HCT116 (cell line): ENCODE results near the gene RPL38. TPM values are rescaled to one million over a fixed set of nuclear protein-coding genes. Genes with fewer than 3 reads are reported as not detected.

Experiments
- ATAC-seq: fragments of 200-7000 bp; cut with Tn5 transposase; 2 replicates; pipeline ENCODE4 v1.9.1; 2020; ENCODE audit warnings: mild to moderate bottlenecking, moderate library complexity
- BruUV-seq: library from RNA; stranded (reverse); fragments of 400-500 nt; replicated peaks from 2 replicates; lab custom pipeline; 2021; lab: Mats Ljungman, UMichigan
- CTCF ChIA-PET: fragments of 300-600 bp; sonication (Branson Sonifier 250); formaldehyde crosslinking; loops from one replicate; lab custom pipeline; 2021; ENCODE audit warnings: antibody characterized with exemption; lab: Charles Lee
- POLR2A ChIA-PET: fragments of 300-600, 350-600 bp; sonication (Branson Sonifier 250); formaldehyde crosslinking; loops from one replicate; lab custom pipeline; 2021; ENCODE audit warnings: antibody characterized with exemption; lab: Charles Lee
- RAD21 ChIA-PET, 2 experiments: fragments of 300-600 bp; sonication (Branson Sonifier 250); formaldehyde crosslinking; loops; one replicate each; lab custom pipeline; 2023; ENCODE audit warnings: low total read pairs in 2 of 2; ENCODE audit not compliant: uncharacterized antibody in 2 of 2, unreplicated experiment in 2 of 2, low non-redundant PET in 1 of 2; lab: Charles Lee
- DNase-seq: peaks from one replicate; pipeline ENCODE4 v3.0.0-alpha.2; 2010; ENCODE audit warnings: low read depth, low spot score
- H2AFZ ChIP-seq: fragments of 200-600 bp; shearing (Covaris generic), sonication (generic); 2 replicates; pipeline ENCODE4 v1.6.1; 2017; ENCODE audit warnings: low read depth, mixed run types, mixed read lengths, antibody characterized with exemption, low read length; ENCODE audit not compliant: poor library complexity, severe bottlenecking
- H3K27ac ChIP-seq: 2 replicates; pipeline ENCODE4 v1.5.1; 2012; ENCODE audit warnings: low read depth, low read length
- H3K27me3 ChIP-seq: fragments of 200-600 bp; sonication (generic); 2 replicates; pipeline ENCODE4 v1.6.1; 2016; ENCODE audit warnings: mixed run types, low read length, mixed read lengths; ENCODE audit not compliant: insufficient read depth
- H3K36me3 ChIP-seq, 2 experiments: fragments of 200-500 bp in 1 of 2; fragments of 200-600 bp in 1 of 2; sonication (Bioruptor generic) in 1 of 2; sonication (generic) in 1 of 2; 2 replicates each; pipeline versions ENCODE4 v1.5.1 to v1.6.1; 2014 to 2016; ENCODE audit warnings: low read length in 2 of 2, inconsistent platforms in 1 of 2, mixed read lengths in 1 of 2, mixed run types in 1 of 2; ENCODE audit not compliant: insufficient read depth in 2 of 2, control insufficient read depth in 1 of 2
- H3K4me1 ChIP-seq, 2 experiments: fragments of 200-600 bp in 1 of 2; sonication (generic) in 1 of 2; 2 replicates each; pipeline versions ENCODE4 v1.5.1 to v1.6.1; 2012 to 2017; ENCODE audit warnings: low read length in 2 of 2, inconsistent platforms in 1 of 2, mild to moderate bottlenecking in 1 of 2, mixed read lengths in 1 of 2, mixed run types in 1 of 2, moderate library complexity in 1 of 2; ENCODE audit not compliant: insufficient read depth in 2 of 2, control insufficient read depth in 1 of 2
- H3K4me2 ChIP-seq: fragments of 200-600 bp; sonication (generic); 2 replicates; pipeline ENCODE4 v1.6.1; 2017; ENCODE audit warnings: mixed run types, low read length, mixed read lengths
- H3K4me3 ChIP-seq, 2 experiments: fragments of 200-600 bp in 1 of 2; sonication (generic) in 1 of 2; replicated peaks in 1 of 2; 2 replicates each; pipeline ENCODE4 v1.5.1; 2011 to 2016; ENCODE audit warnings: low read length in 2 of 2, control low read depth in 1 of 2, low read depth in 1 of 2, mild to moderate bottlenecking in 1 of 2, mixed read lengths in 1 of 2, mixed run types in 1 of 2
- H3K79me2 ChIP-seq: fragments of 200-600 bp; sonication (generic); 2 replicates; pipeline ENCODE4 v1.6.1; 2017; ENCODE audit warnings: mild to moderate bottlenecking, mixed run types, low read length, moderate library complexity, mixed read lengths; ENCODE audit not compliant: insufficient read depth
- H3K9ac ChIP-seq: fragments of 200-600 bp; sonication (generic); 2 replicates; pipeline ENCODE4 v1.6.1; 2016; ENCODE audit warnings: low read length, mixed read lengths
- H3K9me2 ChIP-seq: fragments of 200-600 bp; sonication (generic), shearing (Covaris generic); 2 replicates; pipeline ENCODE4 v1.6.1; 2017; ENCODE audit warnings: mixed run types, mild to moderate bottlenecking, moderate library complexity; ENCODE audit not compliant: insufficient read depth
- H3K9me3 ChIP-seq, 2 experiments: fragments of 200-500 bp in 1 of 2; fragments of 200-600 bp in 1 of 2; sonication (Bioruptor generic) in 1 of 2; sonication (generic) in 1 of 2; 2 replicates each; pipeline ENCODE4 v1.6.1; 2014 to 2017; ENCODE audit warnings: low read length in 2 of 2, mixed read lengths in 2 of 2, inconsistent platforms in 1 of 2, low read depth in 1 of 2, mild to moderate bottlenecking in 1 of 2, mixed run types in 1 of 2, moderate library complexity in 1 of 2; ENCODE audit not compliant: control insufficient read depth in 1 of 2, insufficient read depth in 1 of 2
- H4K20me1 ChIP-seq: fragments of 200-600 bp; sonication (generic), shearing (Covaris generic); 2 replicates; pipeline ENCODE4 v1.6.1; 2017; ENCODE audit warnings: mixed run types, mild to moderate bottlenecking, moderate library complexity; ENCODE audit not compliant: insufficient read depth
- ATF3 ChIP-seq: IDR thresholded peaks from 2 replicates; pipeline ENCODE4 v1.6.1; 2012
- CBX3 ChIP-seq: IDR thresholded peaks from 2 replicates; pipeline ENCODE4 v1.6.1; 2012; ENCODE audit warnings: low read depth
- CTCF ChIP-seq, 3 experiments: fragments of 200-600 bp in 1 of 3; sonication (generic) in 1 of 3; IDR thresholded peaks in 2 of 3; conservative IDR thresholded peaks in 1 of 3; 2 replicates each; pipeline ENCODE4 v1.5.1; 2012 to 2017; ENCODE audit warnings: low read depth in 2 of 3, low read length in 2 of 3, antibody characterized with exemption in 1 of 3, borderline replicate concordance in 1 of 3, control low read depth in 1 of 3, mild to moderate bottlenecking in 1 of 3, mixed read lengths in 1 of 3, mixed run types in 1 of 3, moderate library complexity in 1 of 3; ENCODE audit not compliant: insufficient read depth in 1 of 3
- EGR1 ChIP-seq: IDR thresholded peaks from 2 replicates; pipeline ENCODE4 v1.6.1; 2012; ENCODE audit warnings: low read depth
- EZH2phosphoT487 ChIP-seq: fragments of 200-600 bp; IDR thresholded peaks from 2 replicates; pipeline ENCODE4 v1.6.1; 2018; ENCODE audit warnings: antibody characterized with exemption, borderline replicate concordance
- MAX ChIP-seq: IDR thresholded peaks from 2 replicates; pipeline ENCODE4 v1.6.1; 2012
- POLR2AphosphoS5 ChIP-seq: IDR thresholded peaks from 2 replicates; pipeline ENCODE4 v1.6.1; 2011; ENCODE audit warnings: mild to moderate bottlenecking, low read depth, low read length, moderate library complexity
- RAD21 ChIP-seq: IDR thresholded peaks from 2 replicates; pipeline ENCODE4 v1.6.1; 2012; ENCODE audit warnings: low read depth, mild to moderate bottlenecking
- REST ChIP-seq: IDR thresholded peaks from 2 replicates; pipeline ENCODE4 v1.6.1; 2012; ENCODE audit warnings: low read depth
- SIN3A ChIP-seq: IDR thresholded peaks from 2 replicates; pipeline ENCODE4 v1.6.1; 2012; ENCODE audit warnings: low read depth
- SP1 ChIP-seq: IDR thresholded peaks from 2 replicates; pipeline ENCODE4 v1.6.1; 2012; ENCODE audit warnings: low read depth
- SRF ChIP-seq: IDR thresholded peaks from 2 replicates; pipeline ENCODE4 v1.6.1; 2012; ENCODE audit warnings: low read depth
- TCF7L2 ChIP-seq: IDR thresholded peaks from 2 replicates; pipeline ENCODE4 v1.7.0; 2011; ENCODE audit warnings: borderline replicate concordance, inconsistent platforms; ENCODE audit not compliant: insufficient read depth, insufficient read length; ENCODE audit errors: extremely low read depth
- ZFX ChIP-seq: fragments of 450-650 bp; IDR thresholded peaks from 2 replicates; pipeline ENCODE4 v1.6.1; 2017
- ZNF274 ChIP-seq: fragments of 200-500 bp; sonication (Bioruptor generic); IDR thresholded peaks from 2 replicates; pipeline ENCODE4 v1.6.1; 2014; ENCODE audit warnings: mild to moderate bottlenecking, low read depth, low read length, inconsistent platforms
- intact Hi-C: fragments of 100-400 bp; cut with micrococcal nuclease; formaldehyde crosslinking; loops from 2 replicates; pipeline ENCODE4 v1.10.0; 2022
- total RNA-seq: library from RNA; stranded (reverse); gene quantifications from one replicate; pipeline ENCODE4 v1.2.1, GENCODE V29; 2021; ENCODE audit not compliant: unreplicated experiment

RPL38 gene
- total RNA-seq, 1 experiment from 2014 or later = 1,628 TPM

DNA sequence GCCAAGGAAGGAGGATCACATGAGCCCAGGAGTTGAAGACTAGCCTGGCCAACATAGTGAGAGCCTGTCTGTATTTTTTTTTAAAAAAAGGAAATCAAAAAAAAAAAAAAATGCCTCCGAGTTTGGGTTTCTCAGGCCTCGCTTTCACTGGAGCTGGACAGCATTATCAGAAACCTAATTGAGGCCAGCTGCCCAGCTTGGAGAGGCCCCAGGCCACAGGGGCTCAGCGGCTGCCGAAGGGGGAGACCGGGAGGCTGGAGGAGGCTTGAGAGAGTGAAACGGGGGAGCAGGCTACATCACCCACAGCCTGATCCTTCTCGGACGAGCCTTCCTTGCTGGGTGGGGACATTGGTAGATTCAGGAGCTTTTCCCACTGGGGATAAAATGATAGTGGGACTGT, 15.0 kb downstream of the RPL38 start (continued):
- TF ChIP-seq CTCF (IDR thresholded peaks at IDR 0.05 in 2 of 3, conservative IDR thresholded peaks at IDR 0.05 in 1 of 3; ENCODE audit: borderline replicate concordance in 1 of 3, insufficient read depth in 1 of 3, low read depth in 2 of 3, low read length in 2 of 3) (no peak), SP1 (no peak), ZNF274 (no peak)

DNA sequence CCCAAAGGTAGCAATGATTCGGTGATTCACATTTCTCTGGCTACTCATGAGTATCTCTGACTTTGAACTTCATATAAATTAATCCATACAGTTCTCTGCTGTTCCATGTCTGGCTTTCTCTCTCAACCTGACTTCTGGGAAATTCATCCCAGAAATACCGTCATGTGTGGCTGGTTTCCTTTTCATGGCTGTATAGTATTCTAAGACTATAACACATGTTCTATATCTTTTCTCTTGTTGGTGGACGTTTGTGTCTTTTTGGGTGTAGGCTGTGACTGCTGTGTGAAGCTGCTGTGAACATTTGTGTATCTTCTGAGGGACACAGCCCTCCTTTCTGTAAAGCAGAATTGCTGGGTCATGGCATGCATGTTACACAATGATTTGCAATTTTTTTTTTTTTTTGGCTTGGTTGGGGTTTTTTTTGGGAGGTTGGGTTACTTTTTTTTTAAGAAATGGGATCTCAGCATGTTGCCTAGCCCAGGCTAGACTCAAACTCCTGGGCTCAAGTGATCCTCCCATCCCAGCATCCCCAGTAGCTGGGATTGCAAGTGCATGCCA, 16.2 kb downstream of the RPL38 start:
- RAD21 ChIA-PET = no interaction called here
- ATAC-seq (no peak), DNase-seq (no peak)
- H3K79me2 ChIP-seq = peaks cover 3% of the 10 kb centered on the region; the same call in 1 of the 2 replicates
- H3K9ac ChIP-seq = no peak overlapping the region
- no peak overlapping the region for H3K4me3 ChIP-seq
- no TSS peak for BruUV-seq
- H3K9me2 ChIP-seq = no peaks in the 10 kb centered on the region
- peaks cover 0 to 4% of the 10 kb centered on the region in 2 experiments; a peak in 1 of 4 replicates for H3K36me3 ChIP-seq
- no peak overlapping the region for H2AFZ ChIP-seq
- CTCF ChIA-PET = interaction anchor here (1.0 kb wide), 1 partner anchor 77 kb away, joined by 3 read pairs; no protein-coding TSS in a partner anchor
- no peak overlapping the region for H3K27ac ChIP-seq
- H3K27me3 ChIP-seq = no peaks in the 10 kb centered on the region
- POLR2A ChIA-PET = no interaction called here
- no peaks in the 10 kb centered on the region for H3K9me3 ChIP-seq
- intact Hi-C loops = no loop called here
- H3K4me1 ChIP-seq = peaks cover 2 to 19% of the 10 kb centered on the region in 2 experiments; a peak in 3 of 4 replicates
- no peak overlapping the region for H3K4me2 ChIP-seq
- no peaks in the 10 kb centered on the region for H4K20me1 ChIP-seq
- TF ChIP-seq SP1 (no peak), EZH2phosphoT487 (no peak), CBX3 (no peak), SRF (no peak), RAD21 (no peak), CTCF (IDR thresholded peaks at IDR 0.05 in 2 of 3, conservative IDR thresholded peaks at IDR 0.05 in 1 of 3; ENCODE audit: borderline replicate concordance in 1 of 3, insufficient read depth in 1 of 3, low read depth in 2 of 3, low read length in 2 of 3) (no peak), ZNF274 (no peak), TCF7L2 (no peak), EGR1 (no peak), SIN3A (no peak), POLR2AphosphoS5 (no peak), REST (no peak), ZFX (no peak), ATF3 (no peak), MAX (no peak)
